GM13977 (cell line): ENCODE results near the gene FBP2.
A peak's percentile ranks its signal among the peaks of the same experiment; 100 is the strongest.
"Not testable (repeated sequence)": the region's sequence is repeated elsewhere in the genome, so short reads cannot be mapped to it uniquely, and the experiment has no call there.

Experiments
- DNase-seq: peaks from one replicate; pipeline ENCODE4 v3.0.0; 2012; ENCODE audit warnings: low spot score
- CTCF ChIP-seq: IDR thresholded peaks from 2 replicates; pipeline ENCODE4 v1.5.1; 2012; ENCODE audit warnings: mild to moderate bottlenecking, control low read depth; ENCODE audit not compliant: insufficient read depth; ENCODE audit errors: extremely low read depth, missing control alignments
- in situ Hi-C: fragments of 300-500 bp; cut with MboI; formaldehyde crosslinking; loops from one replicate; pipeline ENCODE4 v1.12.0; 2022; ENCODE audit warnings: low sequenced_read_pairs, low pct_unique_long_range_greater_than_20kb, mixed read lengths, inconsistent platforms; ENCODE audit not compliant: unreplicated experiment

Gene FBP2

GRCh38 chr9:94567271-94567670, 26.4 kb downstream of the FBP2 start:
- no peak for DNase-seq
- in situ Hi-C loops, result no loop called here
- TF ChIP-seq CTCF, result no peak

GRCh38 chr9:94566550-94566949, 27.1 kb downstream of the FBP2 start:
- DNase-seq, result no peak
- TF ChIP-seq CTCF, result no peak
- in situ Hi-C loops, result no loop called here

- not testable (repeated sequence) for DNase-seq
Measured at GRCh38 chr9:94564279-94564678, 29.3 kb downstream of the FBP2 start.

GRCh38 chr9:94563548-94563947, 30.1 kb downstream of the FBP2 start:
- TF ChIP-seq CTCF, result no peak
- DNase-seq, result no peak
- in situ Hi-C loops, result no loop called here

More at GRCh38 chr9:94564279-94564678, 29.3 kb downstream of the FBP2 start:
- in situ Hi-C loops, result not testable (repeated sequence)

GRCh38 chr9:94560237-94560636, 33.4 kb downstream of the FBP2 start:
- no peak for TF ChIP-seq CTCF
- no peak for DNase-seq

GRCh38 chr9:94557376-94557775, 36.2 kb downstream of the FBP2 start:
- no peak for TF ChIP-seq CTCF
- in situ Hi-C loops, result no loop called here

More at GRCh38 chr9:94560237-94560636, 33.4 kb downstream of the FBP2 start:
- in situ Hi-C loops, result no loop called here

GRCh38 chr9:94554439-94555331, 38.9 kb downstream of the FBP2 start, which contains the start of gene PCAT7:
PCAT7 (plus strand) TSS chr9:94555083.
- TF ChIP-seq CTCF, result peak; percentile 26
- in situ Hi-C loops, result no loop called here
- peak; percentile 39 for DNase-seq

More at GRCh38 chr9:94557376-94557775, 36.2 kb downstream of the FBP2 start:
- DNase-seq, result no peak
